HG03457 (cell line): ENCODE results near the gene FUZ.

Experiments
- ATAC-seq: cut with Tn5 transposase; IDR thresholded peaks from one replicate; pipeline ENCODE4 v1.9.1; 2021; ENCODE audit warnings: moderate number of reproducible peaks; ENCODE audit not compliant: unreplicated experiment

FUZ gene

GRCh38 chr19:49786376-49786820 is 26.7 kb downstream of the FUZ start:
- ATAC-seq = no peak

GRCh38 chr19:49782515-49782914 is 30.6 kb downstream of the FUZ start:
- ATAC-seq = no peak

- ATAC-seq = no peak
Measured at GRCh38 chr19:49781394-49781793, 31.7 kb downstream of the FUZ start.

- no peak for ATAC-seq
Measured at GRCh38 chr19:49780861-49781260, 32.2 kb downstream of the FUZ start.

GRCh38 chr19:49779731-49780555 is 33.1 kb downstream of the FUZ start:
- no peak for ATAC-seq

- no peak for ATAC-seq
Measured at GRCh38 chr19:49776371-49776764, 36.7 kb downstream of the FUZ start.

- no peak for ATAC-seq
Measured at GRCh38 chr19:49775742-49776370, 37.2 kb downstream of the FUZ start.

GRCh38 chr19:49774969-49775368 is 38.1 kb downstream of the FUZ start:
- ATAC-seq = no peak

- ATAC-seq = no peak
Measured at GRCh38 chr19:49773663-49774350, 39.3 kb downstream of the FUZ start.

- no peak for ATAC-seq
Measured at GRCh38 chr19:49772850-49773432, 40.2 kb downstream of the FUZ start.

- no peak for ATAC-seq
Measured at GRCh38 chr19:49771674-49772139, 41.4 kb downstream of the FUZ start.

GRCh38 chr19:49770529-49770928 is 42.6 kb downstream of the FUZ start:
- no peak for ATAC-seq

GRCh38 chr19:49767967-49768581 is 45.0 kb downstream of the FUZ start:
- no peak for ATAC-seq

- ATAC-seq = no peak
Measured at GRCh38 chr19:49767381-49767780, 45.7 kb downstream of the FUZ start.

DNA sequence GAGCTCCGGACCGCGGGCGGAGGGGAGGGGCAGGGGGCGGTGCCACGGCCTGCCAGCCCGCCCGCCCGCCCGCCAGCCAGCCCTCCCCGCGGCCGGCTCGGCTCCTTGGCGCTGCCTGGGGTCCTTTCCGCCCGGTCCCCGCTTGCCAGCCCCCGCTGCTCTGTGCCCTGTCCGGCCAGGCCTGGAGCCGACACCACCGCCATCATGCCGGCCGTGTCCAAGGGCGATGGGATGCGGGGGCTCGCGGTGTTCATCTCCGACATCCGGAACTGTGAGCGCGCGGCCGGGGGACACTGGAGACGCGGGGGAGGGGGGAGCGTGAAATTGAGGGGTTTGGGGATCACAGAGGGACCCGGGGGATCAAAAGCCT is 46.2 kb downstream of the FUZ start, which contains the start of gene AP2A1:
Gene AP2A1, plus strand, starts transcription at position 72 of the 370 bp plus-strand sequence. Its CDS starts 133 bp downstream, at position 205.
- ATAC-seq = no peak

DNA sequence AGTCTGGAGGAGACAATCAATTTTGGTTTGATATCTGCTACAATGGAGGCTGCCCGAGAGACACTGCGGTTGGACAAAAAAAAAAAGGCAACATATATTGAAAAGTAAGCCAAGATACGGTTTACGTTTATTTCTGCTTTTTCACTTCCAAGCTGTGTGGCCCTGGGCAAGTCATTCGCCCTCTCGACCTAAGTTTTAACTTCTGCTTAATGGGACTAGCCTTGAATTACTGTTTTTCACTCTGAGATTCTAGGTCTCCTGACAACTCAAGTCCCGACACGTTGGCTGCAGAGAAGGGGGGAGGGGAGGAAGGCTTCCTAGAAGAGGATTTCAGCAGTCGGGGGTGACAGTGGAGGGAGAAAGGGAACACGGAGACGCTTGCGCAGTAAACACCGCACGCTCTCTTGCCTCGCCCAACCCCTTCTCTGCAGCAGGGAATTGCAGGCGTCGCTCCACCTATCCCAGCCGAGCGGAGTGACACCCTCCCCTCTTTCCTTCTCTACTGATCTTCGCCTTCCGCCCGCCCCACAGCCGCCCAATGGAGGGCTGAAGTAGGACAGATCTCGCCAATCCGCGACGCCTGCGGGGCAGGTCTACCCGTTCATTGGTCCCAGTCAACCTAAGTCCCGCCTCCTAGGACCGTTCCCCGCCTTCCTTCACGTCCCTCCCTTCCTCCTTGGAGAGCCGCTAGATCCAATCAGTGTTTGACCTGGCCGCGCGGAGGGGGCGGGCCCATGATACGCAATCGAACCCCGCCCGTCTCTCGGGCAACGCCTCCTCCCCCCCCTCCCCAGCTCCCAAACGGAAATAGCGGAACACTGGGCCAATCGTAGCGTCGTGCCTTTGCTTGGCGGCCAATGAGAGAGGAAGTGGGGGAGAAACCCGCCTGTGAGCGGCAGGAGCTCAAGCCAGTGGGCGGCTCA is 46.8 kb downstream of the FUZ start:
- peak; percentile 86 for ATAC-seq

DNA sequence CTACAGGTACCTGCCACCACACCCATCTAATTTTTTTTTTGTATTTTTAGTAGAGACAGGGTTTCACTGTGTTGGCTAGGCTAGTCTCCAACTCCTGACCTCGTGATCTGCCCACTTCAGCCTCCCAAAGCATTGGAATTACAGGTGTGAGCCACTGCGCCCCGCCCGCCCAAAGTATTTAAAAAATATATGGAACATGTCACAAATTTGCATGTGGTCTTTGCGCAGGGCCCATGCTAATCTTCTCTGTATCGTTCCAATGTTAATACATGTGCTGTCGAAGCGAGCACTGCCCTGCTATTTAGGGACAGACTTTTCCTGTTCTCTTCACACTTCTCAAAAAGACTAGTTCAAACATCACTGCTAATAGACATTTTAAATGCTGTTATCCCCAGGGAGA is 48.8 kb downstream of the FUZ start:
- no peak for ATAC-seq

- ATAC-seq = no peak
Measured at GRCh38 chr19:49763230-49763629, 49.9 kb downstream of the FUZ start, which contains the start of gene TSKS. TSKS (minus strand) TSS chr19:49763306; CDS start chr19:49763247, 59 bp downstream.

- ATAC-seq = no peak
Measured at GRCh38 chr19:49761625-49762311, 51.3 kb downstream of the FUZ start.
